HEK293 (cell line): ENCODE results near the gene TCF3.

ENCODE experiments used
- ATF2 ChIP-seq: fragments of 450-650 bp; formaldehyde crosslinking; IDR thresholded peaks from 2 replicates; pipeline ENCODE4 v1.5.1; 2016; ENCODE audit warnings: missing biosample characterization, missing genetic modification characterization, low read depth
- GFI1B ChIP-seq: fragments of 450-650 bp; formaldehyde crosslinking; IDR thresholded peaks from 2 replicates; pipeline ENCODE4 v1.5.1; 2016; ENCODE audit warnings: missing biosample characterization, missing genetic modification characterization
- GLIS1 ChIP-seq: fragments of 450-650 bp; formaldehyde crosslinking; IDR thresholded peaks from 2 replicates; pipeline ENCODE4 v1.5.1; 2016; ENCODE audit warnings: missing biosample characterization, missing genetic modification characterization
- GLIS2 ChIP-seq: fragments of 450-650 bp; formaldehyde crosslinking; IDR thresholded peaks from 2 replicates; pipeline ENCODE4 v1.5.1; 2016; ENCODE audit warnings: missing biosample characterization, missing genetic modification characterization
- KLF17 ChIP-seq: fragments of 450-650 bp; formaldehyde crosslinking; IDR thresholded peaks from 2 replicates; pipeline ENCODE4 v1.5.1; 2016; ENCODE audit warnings: missing biosample characterization, missing genetic modification characterization
- TRIM28 ChIP-seq: IDR thresholded peaks from 2 replicates; pipeline ENCODE4 v1.6.1; 2011; ENCODE audit warnings: low read length, control low read depth, borderline replicate concordance
- ZBTB11 ChIP-seq: fragments of 450-650 bp; formaldehyde crosslinking; conservative IDR thresholded peaks from 2 replicates; pipeline ENCODE4 v1.5.1; 2016; ENCODE audit warnings: low read depth, missing biosample characterization, missing genetic modification characterization
- ZBTB26 ChIP-seq: fragments of 450-650 bp; formaldehyde crosslinking; optimal IDR thresholded peaks from 2 replicates; pipeline ENCODE3; 2016; ENCODE audit warnings: missing biosample characterization, mild to moderate bottlenecking, missing genetic modification characterization
- ZNF184 ChIP-seq: fragments of 450-650 bp; IDR thresholded peaks from 2 replicates; pipeline ENCODE4 v1.5.1; 2018; ENCODE audit warnings: missing biosample characterization, mild to moderate bottlenecking, missing genetic modification characterization
- ZNF548 ChIP-seq: fragments of 450-650 bp; formaldehyde crosslinking; IDR thresholded peaks from 2 replicates; pipeline ENCODE4 v1.5.1; 2016; ENCODE audit warnings: missing biosample characterization, missing genetic modification characterization
- ZNF837 ChIP-seq: fragments of 450-650 bp; formaldehyde crosslinking; IDR thresholded peaks from 2 replicates; pipeline ENCODE4 v1.5.1; 2016; ENCODE audit warnings: missing biosample characterization, missing genetic modification characterization
- TF ChIP-seq, protein P1 (sequence below): fragments of 450-650 bp; formaldehyde crosslinking; IDR thresholded peaks from 2 replicates; pipeline ENCODE4 v1.5.1; 2016; ENCODE audit warnings: missing biosample characterization, missing genetic modification characterization
- TF ChIP-seq, protein P2 (sequence below): fragments of 450-650 bp; formaldehyde crosslinking; IDR thresholded peaks from 2 replicates; pipeline ENCODE4 v1.5.1; 2016; ENCODE audit warnings: missing biosample characterization, missing genetic modification characterization, borderline replicate concordance

DNA sequence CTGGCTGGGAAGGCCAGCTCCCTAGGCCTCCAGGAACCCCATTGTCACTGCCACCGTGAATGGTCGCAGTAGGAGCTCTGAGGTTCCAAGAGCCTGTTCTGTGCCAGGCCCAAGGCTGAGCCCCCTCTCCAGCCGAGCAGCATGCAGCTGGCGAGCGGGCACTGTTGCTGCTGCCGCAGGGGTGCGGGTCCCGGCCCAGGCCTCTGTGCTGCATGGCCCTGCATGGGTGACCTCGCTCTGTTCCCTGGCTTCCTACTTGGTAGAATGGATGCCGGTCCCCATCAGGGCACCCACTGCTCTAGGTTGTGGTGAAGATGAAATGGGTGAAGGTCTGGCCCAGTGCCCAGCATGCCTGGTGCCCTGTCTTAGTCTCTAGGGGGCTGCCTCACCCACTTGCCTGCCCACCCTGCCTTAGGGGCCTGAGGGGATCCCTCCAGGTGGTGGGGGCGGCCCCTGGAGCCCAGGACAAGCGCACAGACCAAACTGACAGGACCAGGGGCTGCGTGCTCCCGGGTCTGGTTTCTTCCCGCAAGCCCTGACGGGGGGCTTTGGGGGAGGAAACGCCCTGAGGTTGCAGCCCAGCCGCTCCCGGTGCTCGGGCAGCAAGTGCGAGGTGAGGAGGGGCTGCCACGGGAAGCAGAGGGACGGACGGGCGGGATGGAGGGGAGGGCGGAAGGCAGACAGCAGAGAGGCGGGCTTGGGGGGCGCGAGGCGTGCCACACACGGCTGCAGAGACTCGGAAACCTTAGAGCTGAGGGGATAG, 38.4 kb downstream of the TCF3 start:
- TF ChIP-seq GFI1B (tag by site-specific recombination) (no peak), TRIM28 (no peak), ATF2 (tag by site-specific recombination) (no peak), GLIS2 (tag by site-specific recombination) (no peak), ZNF837 (tag by site-specific recombination) (no peak), ZNF184 (tag by site-specific recombination) (no peak), GLIS1 (no peak), ZNF548 (no peak), ZBTB11 (no peak), ZBTB26 (tag by site-specific recombination) (no peak), KLF17 (no peak)
- TF ChIP-seq, protein P1, sequence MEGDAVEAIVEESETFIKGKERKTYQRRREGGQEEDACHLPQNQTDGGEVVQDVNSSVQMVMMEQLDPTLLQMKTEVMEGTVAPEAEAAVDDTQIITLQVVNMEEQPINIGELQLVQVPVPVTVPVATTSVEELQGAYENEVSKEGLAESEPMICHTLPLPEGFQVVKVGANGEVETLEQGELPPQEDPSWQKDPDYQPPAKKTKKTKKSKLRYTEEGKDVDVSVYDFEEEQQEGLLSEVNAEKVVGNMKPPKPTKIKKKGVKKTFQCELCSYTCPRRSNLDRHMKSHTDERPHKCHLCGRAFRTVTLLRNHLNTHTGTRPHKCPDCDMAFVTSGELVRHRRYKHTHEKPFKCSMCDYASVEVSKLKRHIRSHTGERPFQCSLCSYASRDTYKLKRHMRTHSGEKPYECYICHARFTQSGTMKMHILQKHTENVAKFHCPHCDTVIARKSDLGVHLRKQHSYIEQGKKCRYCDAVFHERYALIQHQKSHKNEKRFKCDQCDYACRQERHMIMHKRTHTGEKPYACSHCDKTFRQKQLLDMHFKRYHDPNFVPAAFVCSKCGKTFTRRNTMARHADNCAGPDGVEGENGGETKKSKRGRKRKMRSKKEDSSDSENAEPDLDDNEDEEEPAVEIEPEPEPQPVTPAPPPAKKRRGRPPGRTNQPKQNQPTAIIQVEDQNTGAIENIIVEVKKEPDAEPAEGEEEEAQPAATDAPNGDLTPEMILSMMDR (tag by site-specific recombination), result no peak
- TF ChIP-seq, protein P2, sequence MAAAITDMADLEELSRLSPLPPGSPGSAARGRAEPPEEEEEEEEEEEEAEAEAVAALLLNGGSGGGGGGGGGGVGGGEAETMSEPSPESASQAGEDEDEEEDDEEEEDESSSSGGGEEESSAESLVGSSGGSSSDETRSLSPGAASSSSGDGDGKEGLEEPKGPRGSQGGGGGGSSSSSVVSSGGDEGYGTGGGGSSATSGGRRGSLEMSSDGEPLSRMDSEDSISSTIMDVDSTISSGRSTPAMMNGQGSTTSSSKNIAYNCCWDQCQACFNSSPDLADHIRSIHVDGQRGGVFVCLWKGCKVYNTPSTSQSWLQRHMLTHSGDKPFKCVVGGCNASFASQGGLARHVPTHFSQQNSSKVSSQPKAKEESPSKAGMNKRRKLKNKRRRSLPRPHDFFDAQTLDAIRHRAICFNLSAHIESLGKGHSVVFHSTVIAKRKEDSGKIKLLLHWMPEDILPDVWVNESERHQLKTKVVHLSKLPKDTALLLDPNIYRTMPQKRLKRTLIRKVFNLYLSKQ (tag by site-specific recombination), result no peak
